NCI-H2196 (cell line): ENCODE measurements around the gene C16orf92.
"Not testable (repeated sequence)": the region's sequence is repeated elsewhere in the genome, so short reads cannot be mapped to it uniquely, and the experiment has no call there.

ENCODE experiments used
- DNase-seq: peaks from one replicate; lab custom pipeline; 2025; ENCODE audit not compliant: unreplicated experiment; lab: John Stamatoyannopoulos, UW

The C16orf92 gene

GRCh38 chr16:30004424-30004776 lies 18.6 kb upstream of the C16orf92 start:
- DNase-seq = peak; percentile 80

- peak; percentile 67 for DNase-seq
Measured at GRCh38 chr16:30004811-30005242, 18.2 kb upstream of the C16orf92 start.

- DNase-seq = peak; percentile 66
Measured at GRCh38 chr16:30005341-30006094, 17.5 kb upstream of the C16orf92 start.

DNA sequence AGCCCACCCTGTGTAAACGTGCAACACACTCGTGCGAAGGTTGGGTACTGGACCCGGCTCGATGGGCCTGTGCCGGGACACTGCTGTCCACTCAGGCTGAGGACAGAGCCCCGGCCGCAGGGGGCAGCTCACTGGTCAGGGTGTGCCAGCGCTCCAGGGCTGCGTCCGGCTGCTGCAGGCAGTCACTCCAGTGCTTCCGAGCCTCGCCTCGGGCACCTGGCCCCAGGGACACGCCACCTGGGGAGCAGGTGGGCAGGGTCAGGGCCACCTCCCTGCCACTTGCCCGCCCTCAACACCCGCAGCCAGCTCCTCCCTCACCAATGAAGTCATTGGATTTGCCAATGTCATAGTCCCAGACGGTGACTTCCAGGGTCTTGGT lies 16.9 kb upstream of the C16orf92 start:
- no peak for DNase-seq

DNA sequence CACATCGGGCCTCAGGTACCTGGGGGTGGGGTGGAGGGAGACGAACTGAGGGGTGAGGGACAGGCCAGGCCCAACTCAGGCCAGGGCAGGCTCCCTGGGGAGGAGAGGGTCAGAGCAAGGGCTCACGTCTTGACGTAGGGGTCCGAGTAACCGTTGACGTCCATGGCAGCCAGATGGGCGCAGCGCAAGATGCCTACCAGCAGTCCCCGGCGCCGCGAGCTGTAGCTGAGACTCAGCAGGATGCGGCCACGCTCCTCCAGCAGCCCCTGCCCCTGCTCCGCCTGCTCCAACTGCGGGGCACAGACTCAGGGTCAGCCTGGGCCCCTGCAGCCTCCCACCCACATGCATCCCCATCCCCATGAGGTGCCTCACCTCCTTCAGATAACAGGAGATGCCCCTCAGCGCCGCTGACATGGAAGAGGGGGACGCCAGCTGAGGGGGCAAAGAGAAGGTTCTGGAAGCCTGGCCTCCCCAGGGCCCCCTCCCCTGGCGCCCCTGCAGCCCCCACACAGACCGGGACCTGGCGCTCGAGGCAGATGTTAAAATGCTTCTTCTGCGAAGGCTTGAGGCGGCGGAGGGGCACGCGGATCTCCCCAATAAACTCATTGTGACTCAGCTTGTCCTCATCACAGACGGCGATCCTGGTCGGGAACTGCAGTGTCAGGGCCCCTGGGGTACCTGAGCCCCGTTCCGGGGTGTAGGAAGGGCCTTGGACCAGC lies 16.2 kb upstream of the C16orf92 start:
- DNase-seq = no peak

- DNase-seq = no peak
Measured at GRCh38 chr16:30007378-30007895, 15.6 kb upstream of the C16orf92 start.

DNA sequence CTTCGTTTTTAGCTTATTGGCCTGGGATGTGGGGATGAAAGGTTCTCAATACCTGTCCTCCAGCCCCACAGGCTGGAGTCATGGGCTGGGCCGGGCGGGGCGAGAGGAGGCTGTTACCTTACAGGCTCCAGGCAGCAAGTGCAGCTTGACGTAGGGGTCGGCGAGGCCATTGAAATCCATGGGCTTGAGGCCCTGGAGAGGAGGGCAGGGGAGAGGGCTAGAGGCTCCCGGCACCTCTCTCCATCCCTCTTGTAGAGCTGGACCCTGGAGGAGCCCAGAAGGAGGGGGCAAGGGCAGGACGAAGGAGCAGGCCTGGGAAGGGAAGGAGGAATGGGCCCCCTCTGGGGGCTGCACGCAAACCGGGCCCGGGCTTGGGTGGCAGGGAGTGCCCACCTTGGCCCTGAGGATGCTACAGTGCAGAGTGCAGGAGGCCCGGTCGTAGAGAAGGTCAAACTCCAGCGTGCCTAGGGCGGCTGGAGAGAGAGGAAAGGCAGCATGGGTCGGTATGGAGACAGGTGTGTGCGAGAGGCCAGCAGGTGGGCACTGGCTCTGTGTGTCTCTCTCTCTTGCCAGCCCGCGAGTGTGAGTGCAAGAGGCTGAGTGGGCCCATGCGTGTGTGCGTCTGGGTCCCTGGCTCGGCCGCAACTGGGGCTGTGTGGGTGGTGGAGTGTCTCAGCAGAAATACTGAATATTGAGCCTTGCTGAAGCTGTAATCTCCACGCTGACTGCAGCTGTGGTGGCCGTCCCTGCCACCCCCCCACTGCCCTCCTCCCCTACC lies 13.7 kb upstream of the C16orf92 start:
- DNase-seq = no peak

GRCh38 chr16:30009990-30010843 lies 12.8 kb upstream of the C16orf92 start:
- no peak for DNase-seq

DNA sequence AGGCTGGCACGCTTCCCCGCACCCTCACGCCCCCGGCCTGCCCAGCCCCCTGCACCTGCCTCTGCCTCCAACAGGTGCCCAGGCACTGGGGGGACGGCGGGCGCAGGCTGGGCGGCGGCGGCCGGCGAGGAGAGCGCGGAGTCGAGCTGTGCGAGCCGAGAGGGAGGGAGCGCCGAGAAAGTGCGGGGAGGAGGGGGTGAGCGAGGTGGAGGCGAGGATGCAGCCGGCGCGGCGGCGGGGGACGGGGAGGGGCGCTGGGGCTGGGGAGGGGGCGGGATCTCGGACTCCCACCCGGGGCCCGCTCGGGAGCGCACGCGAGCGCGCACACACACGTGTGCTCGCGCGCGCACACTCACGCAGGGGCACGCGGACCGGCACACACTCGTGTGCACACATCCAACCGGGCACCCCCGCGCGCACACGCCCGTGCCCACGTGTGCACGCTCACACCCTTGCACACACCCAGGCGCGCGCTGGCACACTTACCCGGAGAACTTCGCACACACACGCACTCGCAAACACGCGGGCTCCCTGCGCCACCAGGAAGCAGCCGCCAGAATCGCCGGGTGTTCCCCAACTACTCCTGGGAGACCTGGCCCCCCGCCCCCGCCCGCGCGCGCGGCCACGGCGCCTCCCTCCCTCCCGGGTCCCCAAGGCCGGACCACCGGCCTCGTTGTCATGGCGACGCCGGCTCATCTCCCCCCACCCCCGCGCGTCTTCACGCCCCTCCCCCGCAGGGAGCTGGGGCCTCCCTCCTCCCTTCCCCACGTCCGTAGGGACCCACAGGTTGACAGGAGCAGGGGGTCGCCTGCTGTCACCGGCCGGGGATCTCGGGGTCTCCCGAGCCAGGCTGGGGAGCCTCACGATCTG lies 11.9 kb upstream of the C16orf92 start, which contains the start of gene DOC2A:
TSS of gene DOC2A (minus strand) at position 184 of the 870 bp plus-strand sequence. CDS start 805 bp downstream, outside the sequence.
- peak; percentile 49 for DNase-seq

DNA sequence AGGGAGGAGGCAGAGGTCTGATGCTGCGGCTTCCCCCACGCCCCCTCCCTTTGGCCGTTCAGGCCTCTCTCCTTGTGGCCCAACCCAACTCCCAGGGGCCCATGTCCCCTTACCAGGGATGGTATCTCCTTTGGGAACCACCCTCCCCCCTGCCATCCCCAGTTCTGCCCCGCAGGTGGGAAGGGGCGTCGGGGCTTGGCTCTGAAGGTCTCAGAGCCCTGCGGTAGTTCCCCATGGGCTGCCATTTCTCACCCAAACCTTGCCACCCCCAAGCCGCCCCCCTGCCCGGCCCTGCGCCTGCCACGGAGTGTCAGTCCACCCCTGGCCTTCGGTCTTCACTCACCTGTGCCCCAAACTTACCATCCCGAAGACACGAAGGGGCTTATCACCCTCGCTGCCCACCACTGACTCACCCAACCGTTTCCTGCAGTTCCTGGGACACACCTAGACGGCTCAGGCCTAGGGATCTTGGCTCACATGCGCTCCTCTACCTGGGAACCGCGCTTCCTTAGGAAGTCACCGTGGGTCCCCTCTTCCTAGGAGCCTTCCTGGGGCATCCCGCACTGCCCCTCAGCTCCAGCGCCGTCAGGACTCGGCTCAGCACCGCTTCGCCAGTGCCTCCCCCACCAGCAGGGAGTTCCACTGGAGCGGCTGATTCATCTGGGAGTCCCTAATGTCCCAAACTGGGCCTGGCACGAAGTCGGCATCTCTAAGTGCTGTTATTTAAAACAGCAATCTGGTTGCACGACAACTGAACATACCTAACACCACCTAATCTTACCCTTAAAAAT lies 11.1 kb upstream of the C16orf92 start:
- no peak for DNase-seq

GRCh38 chr16:30012598-30012997 lies 10.4 kb upstream of the C16orf92 start:
- DNase-seq = not testable (repeated sequence)

GRCh38 chr16:30015450-30015849 lies 7.5 kb upstream of the C16orf92 start:
- DNase-seq = not testable (repeated sequence)

DNA sequence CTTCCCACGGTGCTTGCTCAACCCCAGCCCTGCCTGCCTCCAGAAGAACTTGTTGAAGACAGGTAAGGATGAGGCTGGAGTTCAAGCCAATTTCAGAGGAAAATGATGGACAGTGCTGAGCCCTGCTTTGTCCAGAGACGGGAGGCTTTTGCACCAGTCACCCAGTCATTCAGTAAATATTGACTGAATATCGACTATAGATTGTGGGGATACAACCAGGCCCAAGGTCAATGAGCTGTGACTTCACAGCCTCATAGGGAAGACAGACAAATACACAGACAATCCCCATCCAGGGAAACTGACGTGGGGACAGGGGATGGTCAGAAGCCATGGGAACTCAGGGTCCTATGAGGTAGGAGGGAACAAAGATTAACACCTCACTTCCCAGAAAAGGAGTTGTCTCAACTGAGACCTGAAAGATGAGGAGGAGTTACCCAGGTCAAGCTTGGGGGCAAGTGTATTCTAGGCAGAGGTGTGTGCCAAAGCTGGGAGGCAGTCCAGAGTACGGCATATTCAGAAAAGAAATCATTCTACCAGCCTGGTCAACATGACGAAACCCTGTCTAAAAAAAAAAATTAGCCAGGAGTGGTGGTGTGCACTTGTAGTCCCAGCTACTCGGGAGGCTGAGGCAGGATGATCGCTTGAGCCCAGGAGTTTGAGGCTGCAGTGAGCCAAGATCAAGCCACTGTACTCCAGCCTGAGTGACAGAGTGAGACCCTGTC lies 6.3 kb upstream of the C16orf92 start:
- DNase-seq = no peak

DNA sequence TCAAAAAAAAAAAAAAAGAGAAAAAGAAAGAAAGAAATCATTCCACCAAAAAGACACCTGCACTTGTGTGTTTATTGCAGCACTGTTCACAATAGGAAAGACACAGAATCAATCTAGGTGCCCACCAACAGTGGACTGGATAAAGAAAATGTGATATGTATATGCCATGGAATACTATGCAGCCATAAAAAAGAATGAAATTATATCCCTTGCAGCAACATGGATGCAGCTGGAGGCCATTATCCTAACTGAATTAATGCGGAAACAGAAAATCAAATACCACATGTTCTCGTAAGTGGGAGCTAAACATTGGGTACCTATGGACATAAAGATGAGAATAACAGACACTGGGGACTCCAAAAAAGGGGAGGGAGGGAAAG lies 5.7 kb upstream of the C16orf92 start:
- no peak for DNase-seq

- DNase-seq = not testable (repeated sequence)
Measured at GRCh38 chr16:30017937-30018336, 5.1 kb upstream of the C16orf92 start.

GRCh38 chr16:30018731-30019158 lies 4.3 kb upstream of the C16orf92 start:
- peak; percentile 37 for DNase-seq

GRCh38 chr16:30023586-30023985 lies 588 bp downstream of the C16orf92 start:
- DNase-seq = no peak

GRCh38 chr16:30024451-30024850 lies 1.5 kb downstream of the C16orf92 start:
- no peak for DNase-seq
